ENCODE results near the gene CTNNA2.

The CTNNA2 gene

DNA sequence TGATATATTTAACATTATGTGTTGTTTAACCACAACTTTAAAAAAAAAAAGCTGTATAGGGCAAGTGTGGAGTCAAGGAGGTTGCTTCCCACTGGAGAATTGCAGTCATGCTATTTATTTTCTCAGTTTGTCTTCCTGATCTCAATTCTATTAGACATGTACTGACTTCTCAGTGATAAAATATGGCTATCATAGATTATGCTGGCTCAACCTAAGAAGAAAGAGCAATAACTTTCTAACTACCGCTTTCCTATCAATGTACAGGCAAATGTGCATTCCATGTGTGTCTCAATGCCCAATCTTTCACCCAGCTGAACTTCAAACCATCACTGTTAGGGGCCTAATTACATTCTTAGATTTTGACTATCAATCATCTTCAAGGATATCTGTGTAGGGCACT, 201.4 kb downstream of the CTNNA2 start:
- DNase-seq = no peak

DNA sequence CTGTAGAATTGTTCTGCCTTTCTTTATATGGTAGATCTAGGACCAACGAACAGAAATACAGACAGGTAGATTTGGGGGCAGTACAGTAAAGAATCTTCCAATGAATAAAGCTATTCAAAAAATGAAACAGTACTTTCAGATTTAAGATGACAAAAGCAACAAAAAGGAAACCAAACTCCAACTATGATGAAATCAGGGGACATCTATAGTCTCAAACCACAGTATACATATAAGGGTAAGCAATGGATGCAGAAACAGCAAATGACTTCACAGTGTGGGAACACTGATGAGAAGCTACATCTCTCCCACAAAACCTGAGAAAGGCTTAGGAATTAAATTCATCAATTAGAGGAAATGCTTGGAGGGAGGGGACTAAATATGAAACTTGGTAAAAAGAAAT, 202.5 kb downstream of the CTNNA2 start:
- no peak for DNase-seq

DNA sequence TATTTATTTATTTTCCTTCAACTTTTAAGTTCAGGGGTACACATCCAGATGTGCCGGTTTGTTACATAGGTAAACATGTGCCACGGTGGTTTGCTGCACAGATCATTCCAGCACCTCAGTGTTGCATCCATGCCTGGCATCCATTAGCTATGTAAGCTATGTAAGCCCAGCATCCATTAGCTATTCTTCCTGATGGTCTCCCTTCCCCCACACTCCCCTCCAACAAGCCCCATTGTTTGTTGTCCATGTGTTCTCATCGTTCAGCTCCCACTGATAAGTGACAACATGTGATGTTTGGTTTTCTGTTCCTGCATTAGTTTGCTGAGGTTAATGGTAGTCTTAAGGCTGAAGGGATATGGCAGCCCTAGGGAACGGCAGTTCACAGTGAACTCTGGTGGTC, 203.4 kb downstream of the CTNNA2 start:
- DNase-seq = no peak

DNA sequence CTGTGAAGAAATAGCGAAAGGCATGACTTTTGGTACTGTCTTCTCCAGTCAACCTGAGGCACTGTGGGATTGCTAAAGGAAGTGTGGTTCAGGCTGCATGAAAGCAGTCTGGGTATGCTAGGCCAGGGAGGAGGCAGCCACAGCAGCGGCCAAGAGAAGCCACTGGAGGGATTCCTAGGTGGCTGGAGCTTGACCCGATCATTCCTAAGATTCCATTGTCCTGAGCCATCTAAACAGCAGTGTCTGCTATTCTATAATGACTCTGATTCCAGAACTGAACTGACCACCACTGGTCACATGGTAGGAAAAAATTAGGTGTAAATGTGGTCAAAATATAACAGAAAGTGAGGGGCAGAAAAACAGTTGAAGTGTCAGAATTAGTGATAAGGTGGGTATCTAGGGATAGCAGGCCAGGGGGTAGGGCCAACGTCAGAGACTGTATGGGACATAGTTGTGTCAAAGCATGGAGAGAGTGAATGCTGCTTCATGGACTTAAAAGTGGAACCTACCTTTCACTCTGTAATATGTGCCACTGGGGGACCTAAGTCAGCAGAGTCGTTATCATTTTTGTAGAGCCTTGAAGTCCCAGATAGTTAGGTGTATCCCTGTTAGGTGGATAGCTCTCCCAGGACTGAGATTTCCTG, 204.6 kb downstream of the CTNNA2 start:
- DNase-seq = no peak

DNA sequence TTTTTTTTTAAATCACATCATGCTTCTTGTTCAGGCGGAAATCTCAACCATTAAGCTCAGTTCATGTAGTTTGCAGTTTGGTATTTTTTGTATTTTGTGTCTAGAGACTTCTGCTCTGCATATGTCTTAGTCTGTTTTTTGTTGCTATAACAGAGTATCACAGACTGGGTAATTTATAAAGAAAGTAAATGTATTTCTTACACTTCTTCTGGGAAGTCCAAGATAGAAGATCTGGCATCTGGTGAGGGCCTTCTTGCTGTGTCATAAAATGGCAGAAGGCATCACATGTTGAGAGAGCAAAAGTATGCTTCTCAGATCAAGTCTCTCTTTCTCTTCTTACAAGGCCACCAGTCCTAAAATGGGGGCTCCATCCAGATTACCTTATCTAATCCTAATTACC, 208.2 kb downstream of the CTNNA2 start:
- no peak for DNase-seq

DNA sequence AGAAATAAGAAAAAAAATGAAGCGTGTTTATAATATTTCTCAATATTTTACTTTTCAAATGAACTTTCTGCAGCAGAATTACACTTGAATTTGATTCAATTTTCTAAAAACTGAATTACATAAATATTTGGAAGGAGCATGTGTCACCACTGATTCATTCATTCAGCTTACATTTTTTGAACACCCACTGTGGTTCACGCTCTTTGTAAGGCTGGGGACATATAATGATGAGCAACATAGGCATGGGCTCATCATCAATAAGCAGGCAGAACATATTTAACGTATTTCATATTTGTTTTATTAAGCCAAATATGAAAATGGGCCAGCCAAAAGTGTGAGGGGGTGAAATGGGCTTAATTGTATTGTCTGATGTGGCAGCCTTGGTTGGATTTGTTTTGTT, 209.1 kb downstream of the CTNNA2 start:
- no peak for DNase-seq

DNA sequence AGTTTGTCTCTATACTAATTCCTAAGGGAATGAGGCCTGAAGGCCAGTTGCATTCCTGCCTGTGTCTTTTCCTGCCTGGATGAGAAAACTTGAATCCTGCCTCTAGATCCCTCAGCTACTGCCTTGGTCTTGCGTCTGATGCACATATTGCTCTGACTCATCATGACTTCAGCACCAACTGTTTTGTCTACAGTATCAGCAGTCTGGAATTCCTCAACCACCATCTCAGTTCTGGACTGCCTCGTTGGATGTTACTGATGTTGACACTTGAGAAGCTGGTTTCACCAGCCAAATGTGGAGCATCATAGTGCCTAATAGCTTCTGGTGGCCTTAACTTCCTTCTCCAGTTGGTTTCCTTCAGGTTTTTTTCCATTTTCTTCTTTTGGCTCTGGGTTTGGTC, 211.0 kb downstream of the CTNNA2 start:
- no peak for DNase-seq

DNA sequence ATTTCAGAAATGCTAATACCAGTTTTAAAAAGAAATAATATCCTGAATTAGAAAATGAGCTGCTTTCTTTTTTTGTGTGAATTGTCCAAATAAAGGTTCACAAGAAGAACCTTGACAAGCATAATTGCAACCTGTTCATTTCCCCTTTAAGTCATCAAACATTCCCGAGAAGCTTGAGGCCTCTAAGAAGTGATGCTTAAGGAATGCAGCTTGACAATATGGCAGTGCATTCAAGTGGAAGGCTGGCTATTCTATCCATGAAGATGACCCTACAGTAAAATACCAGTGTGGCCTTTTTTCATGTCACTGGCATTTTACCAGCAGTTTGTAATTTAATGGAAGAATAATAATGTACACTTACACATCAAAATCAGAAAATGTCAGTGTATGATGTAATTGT, 216.7 kb downstream of the CTNNA2 start:
- no peak for DNase-seq

DNA sequence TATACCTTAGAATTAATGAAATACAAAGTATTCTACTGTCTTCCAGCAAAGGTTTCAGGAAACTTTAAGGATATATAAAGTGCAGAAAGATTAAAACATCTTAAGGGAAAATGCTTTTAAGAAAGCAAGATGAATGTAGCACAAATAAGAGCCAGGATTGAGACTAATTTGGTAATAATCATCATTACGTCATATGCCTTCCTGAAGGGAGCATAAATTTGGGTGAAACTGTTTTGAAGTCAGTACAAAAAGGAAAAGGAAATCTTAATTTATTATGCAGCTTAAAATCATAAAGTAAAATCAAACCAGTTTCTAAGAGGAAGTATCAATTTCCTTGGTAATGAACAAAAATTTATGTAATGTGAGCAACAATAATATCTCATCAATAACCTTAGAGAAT, 221.7 kb downstream of the CTNNA2 start:
- no peak for DNase-seq

DNA sequence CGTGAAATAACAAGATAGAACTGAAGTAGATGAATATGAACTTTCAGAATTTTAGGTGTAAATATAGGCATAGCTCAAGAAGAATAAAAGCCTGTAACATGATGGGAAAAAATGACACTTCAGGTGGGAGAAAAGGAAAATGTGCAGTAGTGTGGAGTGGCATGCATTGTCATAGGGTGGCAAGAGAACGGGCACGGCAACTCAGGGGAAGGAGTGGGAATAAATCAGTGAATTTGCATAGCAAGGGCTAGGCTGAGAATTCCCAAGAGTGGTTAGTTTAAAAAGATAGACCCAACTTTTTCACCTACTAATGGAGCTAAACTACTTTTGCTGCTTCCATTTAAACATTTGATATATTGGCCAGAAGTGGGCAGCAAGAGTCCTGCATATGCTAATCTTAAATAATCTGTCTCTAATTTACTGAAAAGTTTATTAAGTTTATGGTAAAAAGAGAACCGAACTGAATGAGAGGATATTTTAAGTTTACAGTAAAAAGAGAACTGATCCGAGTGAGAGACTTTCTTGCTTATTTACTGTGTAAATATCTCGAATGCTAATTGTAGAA, 228.1 kb downstream of the CTNNA2 start:
- DNase-seq = no peak

DNA sequence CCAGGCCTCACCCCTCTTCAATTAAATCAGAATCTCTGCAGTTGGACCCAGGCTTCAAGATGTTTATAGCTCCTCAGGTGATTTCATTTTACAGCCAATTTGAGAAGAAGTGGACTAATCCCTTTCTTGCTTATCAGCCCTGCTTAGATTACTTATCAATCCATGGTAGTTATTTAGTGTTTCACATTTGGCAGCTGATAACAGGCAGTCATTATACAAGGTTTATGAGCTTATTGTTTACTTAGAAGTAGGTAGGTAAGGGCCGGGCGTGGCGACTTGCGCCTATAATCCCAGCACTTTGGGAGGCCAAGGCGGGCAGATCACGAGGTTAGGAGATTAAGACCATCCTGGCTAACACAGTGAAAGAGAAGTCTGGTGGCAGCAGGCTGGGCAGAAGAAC, 237.5 kb downstream of the CTNNA2 start:
- no peak for DNase-seq

DNA sequence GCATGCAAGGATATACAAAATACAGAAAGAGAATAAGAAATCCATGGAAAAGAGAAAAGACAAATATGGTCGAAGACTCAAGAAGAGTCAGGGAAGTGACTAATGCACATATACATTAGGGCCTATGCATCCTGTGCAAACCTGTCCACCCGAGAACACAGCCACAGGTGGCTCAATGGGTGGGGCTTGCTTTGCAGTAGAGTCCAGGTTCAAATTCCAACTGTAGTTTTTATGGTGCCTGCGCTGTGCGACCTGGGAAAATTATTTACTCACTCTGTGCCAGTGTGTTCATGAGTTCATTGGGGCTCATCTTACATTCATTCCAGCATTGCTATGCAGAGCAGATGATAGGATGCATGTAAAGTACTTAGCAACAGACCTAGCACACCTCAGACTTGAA, 244.7 kb downstream of the CTNNA2 start:
- no peak for DNase-seq

DNA sequence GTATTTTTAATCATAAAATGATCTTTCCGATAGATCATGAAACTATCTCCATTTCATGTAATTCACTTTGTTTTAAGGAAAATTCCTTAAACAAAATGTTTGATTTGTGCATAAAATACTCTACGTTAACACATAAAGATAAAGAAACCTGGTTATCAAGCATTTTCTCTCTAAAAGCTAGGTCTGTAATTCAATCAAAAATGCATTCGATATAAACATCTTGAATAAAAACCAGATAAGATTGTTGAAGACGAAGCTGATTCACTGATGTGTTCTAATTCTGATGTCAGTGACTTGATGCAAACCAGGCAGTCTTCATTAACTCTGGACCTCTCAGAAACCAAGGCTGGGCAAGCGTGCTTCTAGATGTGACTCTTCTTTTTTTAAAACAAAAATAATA, 245.2 kb downstream of the CTNNA2 start:
- no peak for DNase-seq

DNA sequence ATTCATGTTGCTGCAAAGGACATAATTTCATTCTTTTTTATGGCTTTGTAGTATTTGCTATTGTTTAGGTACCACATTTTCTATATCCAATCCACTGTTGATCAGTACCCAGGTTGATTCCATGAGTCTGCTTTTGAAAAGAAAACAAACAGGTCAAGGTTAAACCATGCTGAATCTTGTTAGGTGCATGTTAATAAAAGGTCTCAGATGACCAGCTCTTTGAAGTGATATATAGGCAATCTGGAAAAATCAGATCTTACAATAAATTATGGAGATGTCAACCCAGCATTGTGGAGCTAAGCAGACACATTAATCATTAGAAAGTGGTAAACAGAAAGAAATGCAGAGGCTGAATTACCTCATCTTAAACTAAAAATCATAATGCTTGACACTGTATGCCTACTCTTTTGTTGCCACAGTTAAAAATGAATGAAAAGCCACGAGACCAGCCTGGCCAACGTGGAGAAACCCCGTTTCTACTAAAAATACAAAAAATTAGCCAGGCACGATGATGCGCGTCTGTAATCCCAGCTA, 246.0 kb downstream of the CTNNA2 start:
- DNase-seq = no peak

DNA sequence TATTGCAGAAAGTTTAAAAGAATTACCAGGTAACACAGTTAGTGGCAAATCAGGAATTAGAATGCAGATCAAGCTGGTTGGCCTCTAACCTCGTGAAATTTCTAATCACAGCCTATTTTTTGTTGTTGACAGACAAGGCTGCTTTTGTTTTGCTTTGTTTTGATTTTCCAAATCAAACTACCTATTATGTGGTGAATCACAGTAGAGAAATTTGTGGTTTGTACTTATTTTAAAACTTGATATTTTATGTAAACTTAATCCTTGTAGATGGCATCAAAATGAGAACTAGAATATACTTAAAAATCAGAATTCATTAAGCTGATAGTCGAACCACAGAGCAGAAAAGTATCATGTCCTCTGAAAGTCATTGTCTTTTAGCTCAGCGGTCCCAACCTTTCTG, 258.1 kb downstream of the CTNNA2 start:
- DNase-seq = no peak

DNA sequence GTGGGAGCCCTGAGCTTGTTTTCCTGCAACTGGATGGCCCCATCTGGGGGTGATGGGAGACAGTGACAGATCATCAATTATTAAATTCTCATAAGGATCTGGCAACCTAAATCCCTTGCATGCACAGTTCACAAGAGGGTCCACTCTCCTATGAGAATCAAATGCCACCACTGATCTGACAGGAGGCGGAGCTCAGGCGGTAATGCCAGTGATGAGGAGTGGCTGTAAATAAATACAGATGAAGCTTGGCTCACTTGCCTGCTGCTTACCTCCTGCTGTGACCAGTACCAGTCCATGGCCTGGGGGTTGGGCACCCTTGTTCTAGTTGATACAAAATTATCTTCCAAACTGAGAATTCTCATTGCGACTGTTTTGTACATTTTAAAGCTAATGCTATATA, 258.6 kb downstream of the CTNNA2 start:
- no peak for DNase-seq

DNA sequence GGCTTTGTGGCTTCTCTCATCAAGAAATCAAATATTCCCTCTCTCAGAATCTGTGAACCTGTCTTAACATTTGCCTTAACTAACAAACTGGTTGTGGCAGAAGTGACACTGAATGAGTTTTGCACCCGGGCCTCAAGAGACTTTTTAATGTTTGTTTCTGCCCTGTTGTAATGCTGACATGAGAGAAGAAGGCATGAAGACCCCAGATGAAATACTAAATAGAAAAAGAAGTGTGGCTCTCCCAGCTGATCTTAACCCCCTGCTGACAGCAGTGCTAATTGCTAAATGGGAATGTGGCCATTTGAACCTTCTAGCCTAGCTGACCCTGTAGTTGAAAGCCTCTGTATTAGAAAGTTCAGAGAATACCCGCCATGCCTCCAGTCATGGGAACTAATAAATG, 261.2 kb downstream of the CTNNA2 start:
- DNase-seq = no peak

DNA sequence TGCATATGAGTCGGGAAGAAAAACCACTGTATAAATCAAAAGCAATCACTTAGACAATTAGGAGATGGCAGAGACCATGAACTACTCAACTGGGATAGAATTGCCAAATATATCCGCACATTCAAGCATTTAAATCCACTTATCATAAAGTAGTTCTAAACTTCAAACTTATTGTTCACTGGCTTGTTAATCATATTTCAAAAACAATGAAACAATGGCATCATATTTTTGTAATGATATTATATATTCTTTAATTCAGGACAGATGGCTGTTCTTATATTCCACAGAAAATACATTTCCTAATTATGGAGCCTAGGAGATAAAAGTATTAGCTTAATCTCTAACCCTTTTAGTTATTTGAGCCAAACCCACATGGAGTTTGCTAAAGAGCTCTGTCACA, 263.6 kb downstream of the CTNNA2 start:
- DNase-seq = no peak

DNA sequence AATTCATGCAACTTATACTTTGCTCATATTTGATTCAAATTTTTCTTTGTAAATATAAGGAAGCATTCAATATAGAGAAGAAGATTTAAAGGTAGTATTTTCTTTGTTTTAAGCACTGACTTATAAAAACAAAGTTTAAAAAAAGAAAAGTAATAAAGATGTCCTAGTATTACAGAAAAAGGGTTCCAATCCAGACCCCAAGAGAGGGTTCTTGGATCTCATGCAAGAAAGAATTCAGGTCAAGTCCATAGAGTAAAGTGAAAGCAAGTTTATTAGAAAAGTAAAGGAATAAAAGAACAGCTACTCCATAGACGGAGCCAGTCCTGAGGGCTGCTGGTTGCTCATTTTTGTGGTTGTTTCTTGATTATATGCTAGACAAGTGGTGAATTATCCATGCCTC, 267.9 kb downstream of the CTNNA2 start:
- no peak for DNase-seq

DNA sequence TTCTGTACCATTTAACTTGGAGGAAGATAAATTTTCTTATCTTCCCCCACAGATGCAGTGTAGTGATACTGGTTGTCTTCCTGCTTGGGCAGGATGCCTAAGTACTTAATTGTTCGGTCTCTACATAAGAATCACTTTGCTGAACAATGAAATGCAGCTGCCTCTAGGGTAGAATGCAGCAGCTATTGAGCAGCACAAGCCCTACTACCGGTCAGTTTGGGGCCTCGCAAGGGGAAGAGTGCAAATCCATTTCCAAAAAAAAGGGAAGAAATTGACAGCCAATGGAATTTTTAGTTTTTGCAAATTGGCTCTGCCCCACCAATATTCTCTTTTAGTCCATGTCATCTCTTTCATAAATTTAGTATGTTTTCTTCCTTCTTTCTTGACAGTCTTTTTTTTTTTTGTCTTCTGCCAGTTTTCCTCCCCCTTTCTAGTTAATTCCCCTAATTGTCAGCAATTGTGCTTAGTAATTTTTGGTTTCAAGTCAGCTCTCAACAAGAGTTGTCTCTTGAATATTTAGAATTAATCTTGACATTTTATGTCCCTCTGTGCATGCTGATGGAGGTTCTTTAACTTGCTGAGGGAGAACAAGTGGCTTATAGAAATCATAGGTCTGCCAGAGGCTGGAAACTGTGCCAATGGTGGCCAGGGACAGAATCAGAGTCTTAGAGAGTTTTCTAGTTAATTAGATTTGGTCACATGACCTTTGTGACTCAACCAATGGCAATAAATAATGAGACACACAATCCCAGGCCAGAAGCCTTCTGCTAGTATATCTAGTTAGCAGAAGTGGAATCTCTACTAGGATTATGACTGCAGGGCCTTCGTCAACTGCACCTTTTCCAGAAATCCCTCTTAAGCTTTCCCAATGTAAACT, 270.0 kb downstream of the CTNNA2 start:
- DNase-seq = no peak

DNA sequence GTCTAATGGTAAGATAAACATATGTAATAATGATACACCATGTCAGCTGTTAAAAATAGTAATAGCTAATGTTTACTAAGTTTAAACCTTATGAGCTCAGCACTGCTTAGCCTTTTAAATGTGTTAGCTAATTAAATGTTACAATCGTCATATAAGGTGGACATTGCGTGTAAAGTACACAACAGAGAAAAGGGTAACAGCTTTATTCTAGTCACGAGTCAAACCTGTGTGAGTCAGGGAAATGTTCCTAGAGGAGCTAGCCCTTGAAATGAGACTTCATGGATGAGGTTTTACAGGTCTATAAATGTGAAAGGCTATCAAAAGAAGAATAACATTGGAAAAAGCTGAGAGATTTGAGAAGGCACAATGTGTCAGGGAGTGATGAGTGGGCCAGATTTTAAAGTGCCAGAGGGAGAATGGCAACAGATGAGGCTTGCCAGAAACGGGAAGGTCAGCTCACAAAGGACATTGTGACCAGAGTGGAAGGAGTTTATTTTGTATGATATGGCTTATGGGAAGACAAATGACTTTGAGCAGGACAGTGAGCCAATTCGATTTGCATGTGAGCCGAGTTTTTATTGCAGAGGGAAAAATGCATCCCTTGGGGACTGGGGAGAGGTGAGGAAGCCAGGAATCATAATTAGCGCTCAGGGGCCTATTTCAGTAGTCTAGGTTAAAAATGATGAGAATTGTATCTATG, 276.3 kb downstream of the CTNNA2 start:
- no peak for DNase-seq

DNA sequence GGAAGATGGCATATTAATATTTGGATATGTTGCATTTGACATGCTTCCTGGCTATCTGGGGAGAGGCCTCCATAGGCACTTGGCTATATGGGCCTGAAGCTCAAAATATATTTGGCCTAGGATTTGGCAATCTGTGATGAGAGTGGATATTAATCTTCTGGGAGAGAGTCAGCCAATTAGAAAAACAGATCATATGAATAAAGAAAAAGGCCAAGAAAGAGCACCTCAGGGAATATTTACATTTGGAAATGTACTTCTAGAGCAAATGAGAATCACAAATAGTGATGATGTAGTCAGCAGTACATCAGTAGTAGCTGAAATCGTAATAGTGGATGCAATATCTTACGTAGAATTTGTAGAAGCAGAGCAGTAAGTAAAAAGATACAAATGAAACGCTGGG, 277.0 kb downstream of the CTNNA2 start:
- DNase-seq = no peak

DNA sequence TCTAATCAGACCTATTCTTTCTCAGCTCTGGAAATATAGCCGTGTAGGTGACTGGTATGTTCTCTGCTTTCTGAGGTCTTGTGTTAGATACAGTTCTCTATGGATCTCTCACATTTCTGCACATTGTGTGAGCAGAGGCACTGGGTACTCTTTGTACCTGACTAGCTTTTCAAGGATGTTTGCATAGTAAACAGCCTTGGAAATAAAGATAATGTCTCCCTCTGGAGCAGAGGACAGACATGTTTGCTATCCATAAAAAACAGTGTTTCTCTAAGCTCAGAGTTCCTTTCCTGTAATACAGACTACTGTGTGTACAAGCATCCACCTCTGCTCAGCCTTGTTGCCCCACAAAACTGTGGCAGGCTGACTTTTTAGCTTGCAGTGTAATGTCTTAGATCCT, 279.2 kb downstream of the CTNNA2 start:
- DNase-seq = no peak

DNA sequence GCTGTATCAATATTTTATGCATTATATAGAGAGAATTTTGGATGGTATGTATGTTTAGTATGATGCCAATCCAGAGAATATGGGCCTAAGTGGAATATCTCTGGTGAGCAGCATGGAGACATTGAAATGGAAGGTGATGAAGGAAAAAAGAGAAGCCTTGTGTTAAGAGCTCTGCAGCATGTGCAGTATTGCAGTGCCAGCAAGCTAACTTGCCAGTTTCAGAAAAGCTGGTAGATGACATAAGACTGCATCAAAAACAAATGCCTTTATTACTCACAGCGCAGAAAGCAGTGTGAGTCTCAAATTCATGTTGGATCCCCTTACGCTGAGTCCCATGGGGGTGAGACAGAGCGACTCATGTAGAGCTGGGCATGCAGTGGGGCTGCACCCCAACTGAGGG, 280.2 kb downstream of the CTNNA2 start:
- no peak for DNase-seq

Measured in NCI-H1694 (cell line).